ENCODE data around the gene HYAL4.

HYAL4 gene

DNA sequence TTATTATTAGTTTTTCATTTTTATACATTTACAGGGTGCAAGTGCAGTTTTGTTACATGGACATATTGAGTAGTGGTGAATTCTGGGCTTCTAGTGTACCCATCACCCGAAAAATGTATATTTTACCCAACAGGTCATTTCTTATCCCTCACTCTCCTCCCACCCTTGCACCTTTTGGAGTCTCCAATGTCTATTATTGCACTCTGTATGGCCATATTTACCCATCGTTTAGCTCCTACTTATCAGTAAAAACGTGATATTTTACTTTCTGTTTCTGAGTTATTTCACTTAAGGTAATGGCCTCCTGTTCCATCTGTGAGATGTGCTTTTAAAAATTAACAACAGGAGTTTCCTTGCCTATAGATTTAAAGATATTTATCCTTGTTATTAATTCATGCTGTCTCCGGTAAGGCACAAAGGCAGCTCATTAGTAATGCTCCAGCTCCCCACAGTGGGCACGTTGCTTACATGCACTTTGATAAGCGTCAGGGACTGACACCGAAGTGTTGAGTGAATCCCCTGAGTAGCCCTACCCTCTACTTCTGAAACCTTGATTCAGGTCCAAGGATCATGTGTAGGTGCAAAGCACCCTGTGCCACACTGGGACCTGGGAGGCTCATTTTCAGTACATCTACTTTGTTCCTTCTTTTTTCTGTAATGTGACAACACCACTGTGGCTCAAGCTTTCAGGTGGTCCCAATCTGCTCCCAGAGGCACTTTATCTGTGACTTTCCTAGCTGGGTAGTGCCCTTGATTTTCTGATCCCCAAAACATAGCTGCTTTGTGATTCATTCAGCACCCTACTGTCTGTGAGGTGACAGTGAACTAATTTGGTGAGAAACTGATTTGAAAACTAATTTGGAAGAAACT lies 27.3 kb downstream of the HYAL4 start:
- peak; percentile 1 for DNase-seq (ENCODE audit: low read depth)
- TF ChIP-seq, protein P1, sequence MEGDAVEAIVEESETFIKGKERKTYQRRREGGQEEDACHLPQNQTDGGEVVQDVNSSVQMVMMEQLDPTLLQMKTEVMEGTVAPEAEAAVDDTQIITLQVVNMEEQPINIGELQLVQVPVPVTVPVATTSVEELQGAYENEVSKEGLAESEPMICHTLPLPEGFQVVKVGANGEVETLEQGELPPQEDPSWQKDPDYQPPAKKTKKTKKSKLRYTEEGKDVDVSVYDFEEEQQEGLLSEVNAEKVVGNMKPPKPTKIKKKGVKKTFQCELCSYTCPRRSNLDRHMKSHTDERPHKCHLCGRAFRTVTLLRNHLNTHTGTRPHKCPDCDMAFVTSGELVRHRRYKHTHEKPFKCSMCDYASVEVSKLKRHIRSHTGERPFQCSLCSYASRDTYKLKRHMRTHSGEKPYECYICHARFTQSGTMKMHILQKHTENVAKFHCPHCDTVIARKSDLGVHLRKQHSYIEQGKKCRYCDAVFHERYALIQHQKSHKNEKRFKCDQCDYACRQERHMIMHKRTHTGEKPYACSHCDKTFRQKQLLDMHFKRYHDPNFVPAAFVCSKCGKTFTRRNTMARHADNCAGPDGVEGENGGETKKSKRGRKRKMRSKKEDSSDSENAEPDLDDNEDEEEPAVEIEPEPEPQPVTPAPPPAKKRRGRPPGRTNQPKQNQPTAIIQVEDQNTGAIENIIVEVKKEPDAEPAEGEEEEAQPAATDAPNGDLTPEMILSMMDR (IDR thresholded peaks at IDR 0.05; ENCODE audit: control insufficient read depth, insufficient read depth, low read depth, low read length, missing control alignments), result peak; percentile 30
- no peak overlapping the region for H3K4me3 ChIP-seq (ENCODE audit: control insufficient read depth, low read depth, low read length)

DNA sequence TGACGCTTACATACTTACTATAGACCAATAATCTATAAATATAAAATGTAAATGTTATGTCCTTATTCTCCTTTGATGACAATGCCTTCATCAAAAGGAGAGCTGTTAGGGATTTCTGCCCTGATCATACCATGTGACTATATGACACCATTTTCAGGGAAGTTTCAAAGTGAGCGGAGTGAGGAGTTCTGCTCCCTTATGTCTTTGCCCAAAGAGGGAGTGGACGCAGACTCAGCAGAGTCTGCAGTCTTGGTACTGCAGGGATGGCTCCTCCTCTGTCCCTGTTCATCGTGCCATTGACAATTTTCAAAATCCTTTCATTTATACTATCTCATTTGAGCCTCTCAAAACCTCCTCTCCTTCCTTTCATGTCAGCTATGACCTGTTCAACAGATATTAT lies 27.9 kb downstream of the HYAL4 start:
- no peak for DNase-seq (ENCODE audit: low read depth)
- no peak overlapping the region for H3K4me3 ChIP-seq (ENCODE audit: control insufficient read depth, low read depth, low read length)
- TF ChIP-seq, protein P1 (IDR thresholded peaks at IDR 0.05; ENCODE audit: control insufficient read depth, insufficient read depth, low read depth, low read length, missing control alignments), result no peak

DNA sequence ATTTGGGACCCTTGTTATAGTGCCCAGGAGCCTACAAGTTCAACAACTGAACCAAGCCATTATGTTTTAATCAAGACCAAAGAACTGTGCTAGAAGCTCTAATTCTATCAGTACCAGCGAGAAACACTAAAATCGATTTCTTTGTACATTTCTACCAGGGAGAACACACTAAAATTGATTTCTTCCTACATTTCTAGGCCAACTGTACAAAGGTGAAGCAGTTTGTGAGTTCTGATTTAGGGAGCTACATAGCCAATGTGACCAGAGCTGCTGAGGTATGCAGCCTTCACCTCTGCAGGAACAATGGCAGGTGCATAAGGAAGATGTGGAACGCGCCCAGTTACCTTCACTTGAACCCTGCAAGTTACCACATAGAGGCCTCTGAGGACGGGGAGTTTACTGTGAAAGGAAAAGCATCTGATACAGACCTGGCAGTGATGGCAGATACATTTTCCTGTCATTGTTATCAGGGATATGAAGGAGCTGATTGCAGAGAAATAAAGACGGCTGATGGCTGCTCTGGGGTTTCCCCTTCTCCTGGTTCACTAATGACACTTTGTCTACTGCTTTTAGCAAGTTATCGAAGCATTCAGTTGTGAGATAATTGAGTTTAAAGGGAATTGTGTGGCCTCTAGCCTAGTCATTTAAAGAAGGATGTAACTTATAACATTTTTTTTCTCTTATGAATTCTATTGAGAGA lies 31.7 kb downstream of the HYAL4 start:
- H3K4me3 ChIP-seq (ENCODE audit: control insufficient read depth, low read depth, low read length), result no peak overlapping the region
- TF ChIP-seq, protein P1 (IDR thresholded peaks at IDR 0.05; ENCODE audit: control insufficient read depth, insufficient read depth, low read depth, low read length, missing control alignments), result no peak
- DNase-seq (ENCODE audit: low read depth), result no peak

DNA sequence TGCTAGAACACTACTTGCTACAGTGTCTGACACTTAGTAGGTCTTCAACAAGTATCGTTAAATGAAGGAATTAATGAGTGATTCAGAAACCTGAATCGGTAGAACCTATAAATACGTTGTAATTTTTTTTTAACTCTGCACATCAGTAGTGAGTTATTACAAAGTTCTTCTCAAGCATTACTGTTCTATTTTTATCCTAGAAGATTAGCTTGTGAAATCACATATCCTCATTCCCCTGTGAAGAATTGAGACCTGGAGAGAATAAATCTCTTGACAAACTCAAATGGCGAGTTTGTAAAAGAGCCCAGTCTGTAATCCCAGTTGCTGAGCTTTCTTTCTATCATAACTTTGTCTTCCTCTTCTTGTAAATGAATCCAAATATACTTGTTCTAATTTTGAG lies 34.7 kb downstream of the HYAL4 start:
- TF ChIP-seq, protein P1 (IDR thresholded peaks at IDR 0.05; ENCODE audit: control insufficient read depth, insufficient read depth, low read depth, low read length, missing control alignments), result no peak
- no peak overlapping the region for H3K4me3 ChIP-seq (ENCODE audit: control insufficient read depth, low read depth, low read length)
- DNase-seq (ENCODE audit: low read depth), result no peak

DNA sequence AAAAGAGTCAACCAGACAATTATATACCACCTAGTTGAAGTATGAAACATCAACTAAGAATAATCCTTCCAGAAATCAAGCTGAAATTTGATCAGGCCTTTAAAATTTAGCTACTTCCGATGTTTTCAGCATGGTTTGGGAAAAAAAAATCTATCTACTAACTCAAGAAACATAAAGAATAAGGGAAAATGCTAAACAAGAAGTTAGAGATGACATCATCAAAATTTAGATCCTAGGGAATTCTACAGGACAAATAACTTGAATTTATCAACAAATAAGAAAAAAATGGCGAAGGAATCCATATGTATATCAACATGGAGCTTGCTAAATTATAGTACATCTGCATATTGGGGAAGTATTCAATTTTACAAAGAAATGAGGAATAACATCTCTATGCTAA lies 36.3 kb downstream of the HYAL4 start:
- TF ChIP-seq, protein P1 (IDR thresholded peaks at IDR 0.05; ENCODE audit: control insufficient read depth, insufficient read depth, low read depth, low read length, missing control alignments), result no peak
- no peak overlapping the region for H3K4me3 ChIP-seq (ENCODE audit: control insufficient read depth, low read depth, low read length)
- DNase-seq (ENCODE audit: low read depth), result no peak

DNA sequence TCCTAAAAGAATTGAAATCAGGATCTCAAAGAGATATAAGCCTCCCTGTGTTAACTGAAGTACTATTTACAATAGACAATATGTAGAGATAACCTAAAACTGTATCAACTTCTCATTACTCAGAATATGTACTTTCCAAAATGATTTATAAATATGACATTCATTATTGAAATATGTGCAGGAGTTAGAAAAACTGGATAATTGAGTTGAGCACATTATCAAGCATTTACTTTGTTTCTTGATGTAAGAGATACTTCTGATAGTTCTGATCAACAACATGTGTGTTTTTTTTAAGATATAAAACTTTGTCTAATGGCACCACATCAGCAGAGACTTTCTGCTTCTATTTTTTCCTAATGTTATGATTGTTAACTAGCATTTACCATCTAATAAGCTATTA lies 38.2 kb downstream of the HYAL4 start:
- DNase-seq (ENCODE audit: low read depth), result no peak
- no peak overlapping the region for H3K4me3 ChIP-seq (ENCODE audit: control insufficient read depth, low read depth, low read length)
- TF ChIP-seq, protein P1 (IDR thresholded peaks at IDR 0.05; ENCODE audit: control insufficient read depth, insufficient read depth, low read depth, low read length, missing control alignments), result no peak
